HFFc6 (cell line): ENCODE measurements around the gene HS1BP3. TPM values are rescaled to one million over a fixed set of nuclear protein-coding genes. Genes with fewer than 3 reads are reported as not detected.

Experiments used
- DNase-seq: peaks from one replicate; pipeline ENCODE4 v3.0.0-alpha.2; 2018
- H3K27ac Mint-ChIP-seq: 2 replicates; pipeline ENCODE4 v1.8.0; 2020; ENCODE audit warnings: mild to moderate bottlenecking, mixed read lengths
- H3K27me3 Mint-ChIP-seq: 2 replicates; pipeline ENCODE4 v1.8.0; 2021; ENCODE audit warnings: mild to moderate bottlenecking, moderate library complexity, mixed read lengths; ENCODE audit not compliant: insufficient read depth
- H3K36me3 Mint-ChIP-seq: 2 replicates; pipeline ENCODE4 v1.8.0; 2021; ENCODE audit warnings: low read depth, mixed read lengths
- H3K4me1 Mint-ChIP-seq: 2 replicates; pipeline ENCODE4 v1.8.0; 2020; ENCODE audit warnings: low read depth, mixed read lengths
- H3K4me3 Mint-ChIP-seq: 2 replicates; pipeline ENCODE4 v1.8.0; 2020; ENCODE audit warnings: mild to moderate bottlenecking, moderate library complexity, mixed read lengths
- H3K9me3 Mint-ChIP-seq: 2 replicates; pipeline ENCODE4 v1.8.0; 2020; ENCODE audit warnings: mild to moderate bottlenecking, mixed read lengths
- total RNA-seq, 6 experiments: library from RNA; stranded (reverse); fragmentation: NEBNext Ultra II Directional; extraction: Animal tissue kit (Norgen Biotek cat#: 25700); gene quantifications; 2 replicates in 1 of 6; 3 replicates in 5 of 6; pipeline ENCODE4 v1.2.3, GENCODE V29; 2021
- TF ChIP-seq, protein P1 (sequence below): fragments of 200-600 bp; sonication (generic); IDR thresholded peaks from 2 replicates; pipeline ENCODE4 v1.5.0; 2021; ENCODE audit warnings: antibody characterized with exemption, mild to moderate bottlenecking

HS1BP3 gene
- total RNA-seq, 6 experiments from 2014 or later = 12.7 to 17.3 (median 15.8) TPM

DNA sequence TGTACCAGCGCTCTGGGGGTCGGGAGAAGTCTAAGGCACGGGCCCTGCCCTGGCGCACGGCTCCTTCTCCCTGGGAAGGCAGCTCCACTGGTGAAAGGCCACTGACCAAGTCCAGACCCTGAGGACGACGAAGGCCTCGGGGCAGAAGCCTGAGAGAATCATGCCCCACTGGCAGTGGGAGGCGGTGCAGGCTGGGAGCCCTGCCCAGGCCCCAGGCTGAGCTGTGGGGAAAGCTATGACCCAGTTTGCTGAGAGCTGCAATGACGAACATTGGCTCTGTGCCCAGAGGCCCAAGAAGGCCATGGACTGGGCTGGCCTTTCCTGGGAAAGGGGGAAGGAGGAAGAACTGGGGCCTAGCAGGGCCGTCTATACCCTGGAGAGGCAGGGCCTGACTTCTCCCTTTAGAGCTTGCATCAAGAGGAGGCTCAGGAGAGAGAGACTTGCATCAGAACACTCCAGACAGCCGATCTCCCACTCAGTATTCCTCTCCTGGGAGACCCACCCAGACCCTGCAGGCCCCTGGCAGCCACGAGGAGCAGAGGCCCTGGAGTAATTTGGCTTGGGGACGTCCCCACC, 32.9 kb downstream of the HS1BP3 start:
- DNase-seq = peak; percentile 99
- peaks cover 34% of the 10 kb centered on the region for H3K4me1 Mint-ChIP-seq
- TF ChIP-seq, protein P1, sequence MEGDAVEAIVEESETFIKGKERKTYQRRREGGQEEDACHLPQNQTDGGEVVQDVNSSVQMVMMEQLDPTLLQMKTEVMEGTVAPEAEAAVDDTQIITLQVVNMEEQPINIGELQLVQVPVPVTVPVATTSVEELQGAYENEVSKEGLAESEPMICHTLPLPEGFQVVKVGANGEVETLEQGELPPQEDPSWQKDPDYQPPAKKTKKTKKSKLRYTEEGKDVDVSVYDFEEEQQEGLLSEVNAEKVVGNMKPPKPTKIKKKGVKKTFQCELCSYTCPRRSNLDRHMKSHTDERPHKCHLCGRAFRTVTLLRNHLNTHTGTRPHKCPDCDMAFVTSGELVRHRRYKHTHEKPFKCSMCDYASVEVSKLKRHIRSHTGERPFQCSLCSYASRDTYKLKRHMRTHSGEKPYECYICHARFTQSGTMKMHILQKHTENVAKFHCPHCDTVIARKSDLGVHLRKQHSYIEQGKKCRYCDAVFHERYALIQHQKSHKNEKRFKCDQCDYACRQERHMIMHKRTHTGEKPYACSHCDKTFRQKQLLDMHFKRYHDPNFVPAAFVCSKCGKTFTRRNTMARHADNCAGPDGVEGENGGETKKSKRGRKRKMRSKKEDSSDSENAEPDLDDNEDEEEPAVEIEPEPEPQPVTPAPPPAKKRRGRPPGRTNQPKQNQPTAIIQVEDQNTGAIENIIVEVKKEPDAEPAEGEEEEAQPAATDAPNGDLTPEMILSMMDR = peak; percentile 79
- H3K27me3 Mint-ChIP-seq = no peaks in the 10 kb centered on the region
- peak overlapping the region; percentile 39; the same call in 1 of the 2 replicates for H3K4me3 Mint-ChIP-seq
- peak overlapping the region; percentile 98 for H3K27ac Mint-ChIP-seq
- H3K36me3 Mint-ChIP-seq = 0 out of 2 replicates have a peak, but pooled peaks cover 6% of the 10 kb centered on the region
- H3K9me3 Mint-ChIP-seq = no peaks in the 10 kb centered on the region

DNA sequence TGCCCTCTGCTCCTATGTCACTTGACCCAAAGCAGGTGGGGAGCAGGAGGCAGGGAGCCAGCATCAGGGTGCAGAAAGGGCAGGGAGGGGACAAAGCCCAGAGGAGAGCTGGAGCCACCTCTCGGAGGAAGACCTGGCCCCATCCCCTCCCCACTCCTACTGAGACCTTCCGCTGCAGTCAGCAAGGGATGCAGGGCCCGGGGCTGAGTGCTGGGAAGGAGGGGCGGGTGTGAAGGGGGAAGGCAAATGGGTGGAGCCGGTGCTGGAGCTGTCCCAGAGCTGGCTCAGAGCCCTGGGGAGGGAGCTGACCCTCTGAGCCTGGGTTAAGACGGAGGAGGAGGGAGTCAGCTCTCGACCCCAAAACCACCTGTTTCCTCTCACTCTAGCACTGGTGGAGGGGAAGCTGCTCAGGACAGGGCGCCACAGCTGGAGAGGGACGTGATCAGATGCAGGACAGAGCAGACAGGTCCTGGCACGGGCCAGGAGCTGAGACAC, 33.8 kb downstream of the HS1BP3 start:
- no peak for DNase-seq
- Mint-ChIP-seq H3K27me3 (no peaks in the 10 kb centered on the region), H3K9me3 (no peaks in the 10 kb centered on the region), H3K36me3 (0 out of 2 replicates have a peak, but pooled peaks cover 6% of the 10 kb centered on the region), H3K27ac (peak overlapping the region; percentile 98), H3K4me3 (no peak overlapping the region), H3K4me1 (peaks cover 34% of the 10 kb centered on the region)
- TF ChIP-seq, protein P1 = no peak

DNA sequence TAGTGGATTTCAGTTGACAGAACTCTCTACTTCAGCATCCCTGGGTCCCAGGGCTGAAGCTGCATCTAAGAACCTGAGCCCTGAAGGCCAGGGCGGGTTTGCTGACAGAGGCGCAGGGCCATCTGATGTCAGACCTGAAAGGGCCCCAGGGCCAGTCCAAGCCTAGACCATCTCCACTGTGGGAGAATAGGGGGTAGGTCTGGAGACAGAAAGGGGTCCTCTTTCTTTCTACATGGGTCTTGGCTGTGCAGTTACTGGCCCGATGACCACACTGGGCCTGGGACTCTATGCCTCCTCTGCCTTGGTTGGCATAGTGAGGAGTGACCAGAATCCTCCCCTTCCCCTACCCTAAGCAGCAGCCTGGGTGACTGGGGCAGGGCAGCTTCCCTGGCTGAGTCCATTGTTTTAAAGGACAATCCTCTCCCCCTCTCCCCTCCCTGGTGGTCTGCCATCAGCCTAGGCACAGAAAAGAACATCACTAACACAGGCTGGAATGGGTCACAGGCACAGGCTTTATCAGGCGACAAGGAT, 34.5 kb downstream of the HS1BP3 start:
- TF ChIP-seq, protein P1 = no peak
- no peaks in the 10 kb centered on the region for H3K27me3 Mint-ChIP-seq
- DNase-seq = no peak
- H3K4me1 Mint-ChIP-seq = peaks cover 37% of the 10 kb centered on the region
- 0 out of 2 replicates have a peak, but pooled peaks cover 6% of the 10 kb centered on the region for H3K36me3 Mint-ChIP-seq
- no peaks in the 10 kb centered on the region for H3K9me3 Mint-ChIP-seq
- H3K27ac Mint-ChIP-seq = peak overlapping the region; percentile 98; the same call in 1 of the 2 replicates
- H3K4me3 Mint-ChIP-seq = no peak overlapping the region

DNA sequence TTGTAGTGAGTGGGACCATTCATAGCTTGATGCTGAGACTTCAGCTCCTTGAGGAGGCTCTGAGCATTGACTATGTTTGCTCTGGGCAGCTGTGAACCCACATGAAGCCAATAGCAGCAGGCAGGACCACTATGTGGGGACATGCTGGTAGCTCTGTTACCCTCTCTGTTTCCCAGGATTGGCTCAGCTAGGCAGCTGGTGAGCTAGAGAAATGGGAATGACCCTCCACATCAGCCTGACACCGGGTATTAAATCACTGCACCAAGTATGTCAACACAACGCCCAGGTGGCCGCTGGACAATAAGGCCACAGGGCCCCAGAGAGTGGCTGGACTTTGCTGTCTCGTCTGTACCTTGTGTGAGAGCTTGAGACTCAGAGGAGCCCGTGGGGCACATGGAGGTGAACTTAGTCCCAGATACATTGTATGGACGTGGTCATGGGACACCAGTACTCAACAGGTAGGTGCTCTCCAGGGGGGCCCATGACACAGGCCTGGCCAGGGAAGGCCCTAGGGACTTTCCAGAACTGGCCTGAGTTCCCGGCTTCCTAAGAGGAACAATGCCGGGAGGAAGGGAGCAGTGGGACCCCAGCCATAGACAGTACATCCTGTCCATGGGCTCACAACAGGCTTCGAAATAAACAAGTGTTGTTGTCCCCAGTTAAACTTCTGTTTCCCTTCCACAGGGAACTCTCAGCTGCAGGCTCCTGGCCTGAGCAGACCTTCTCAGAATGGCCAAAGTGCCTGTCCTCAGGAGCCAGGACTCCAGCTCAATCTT, 35.2 kb downstream of the HS1BP3 start:
- no peaks in the 10 kb centered on the region for H3K9me3 Mint-ChIP-seq
- H3K4me3 Mint-ChIP-seq = no peak overlapping the region
- no peaks in the 10 kb centered on the region for H3K27me3 Mint-ChIP-seq
- no peak overlapping the region for H3K27ac Mint-ChIP-seq
- 0 out of 2 replicates have a peak, but pooled peaks cover 4% of the 10 kb centered on the region for H3K36me3 Mint-ChIP-seq
- TF ChIP-seq, protein P1 = no peak
- DNase-seq = no peak
- H3K4me1 Mint-ChIP-seq = peaks cover 43% of the 10 kb centered on the region

DNA sequence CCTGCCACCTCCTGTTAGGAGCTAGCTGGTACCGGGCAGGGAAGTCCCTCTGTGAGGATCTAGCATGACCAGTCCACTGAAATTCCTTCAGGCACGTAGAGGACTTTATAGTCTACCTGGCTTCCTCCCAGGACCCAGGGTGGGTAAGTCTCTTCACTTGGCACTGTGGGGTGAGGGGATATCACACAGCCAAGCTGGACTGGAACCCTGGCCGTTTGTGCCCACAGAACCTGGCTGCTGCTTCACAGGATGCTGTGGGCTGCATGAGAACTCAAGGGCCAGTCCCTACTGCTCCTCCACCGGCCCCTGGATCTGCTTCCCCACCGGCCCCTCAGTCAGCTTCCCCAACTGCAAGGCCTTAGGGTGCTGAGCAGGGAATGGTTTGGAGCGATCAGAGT, 35.8 kb downstream of the HS1BP3 start:
- no peak overlapping the region for H3K27ac Mint-ChIP-seq
- H3K27me3 Mint-ChIP-seq = no peaks in the 10 kb centered on the region
- TF ChIP-seq, protein P1 = no peak
- no peaks in the 10 kb centered on the region for H3K36me3 Mint-ChIP-seq
- H3K9me3 Mint-ChIP-seq = no peaks in the 10 kb centered on the region
- H3K4me3 Mint-ChIP-seq = no peak overlapping the region
- no peak for DNase-seq
- peaks cover 43% of the 10 kb centered on the region for H3K4me1 Mint-ChIP-seq
